ENCODE results near the gene TTLL10.
"Not testable (repeated sequence)": the region's sequence is repeated elsewhere in the genome, so short reads cannot be mapped to it uniquely, and the experiment has no call there.

TTLL10 gene

DNA sequence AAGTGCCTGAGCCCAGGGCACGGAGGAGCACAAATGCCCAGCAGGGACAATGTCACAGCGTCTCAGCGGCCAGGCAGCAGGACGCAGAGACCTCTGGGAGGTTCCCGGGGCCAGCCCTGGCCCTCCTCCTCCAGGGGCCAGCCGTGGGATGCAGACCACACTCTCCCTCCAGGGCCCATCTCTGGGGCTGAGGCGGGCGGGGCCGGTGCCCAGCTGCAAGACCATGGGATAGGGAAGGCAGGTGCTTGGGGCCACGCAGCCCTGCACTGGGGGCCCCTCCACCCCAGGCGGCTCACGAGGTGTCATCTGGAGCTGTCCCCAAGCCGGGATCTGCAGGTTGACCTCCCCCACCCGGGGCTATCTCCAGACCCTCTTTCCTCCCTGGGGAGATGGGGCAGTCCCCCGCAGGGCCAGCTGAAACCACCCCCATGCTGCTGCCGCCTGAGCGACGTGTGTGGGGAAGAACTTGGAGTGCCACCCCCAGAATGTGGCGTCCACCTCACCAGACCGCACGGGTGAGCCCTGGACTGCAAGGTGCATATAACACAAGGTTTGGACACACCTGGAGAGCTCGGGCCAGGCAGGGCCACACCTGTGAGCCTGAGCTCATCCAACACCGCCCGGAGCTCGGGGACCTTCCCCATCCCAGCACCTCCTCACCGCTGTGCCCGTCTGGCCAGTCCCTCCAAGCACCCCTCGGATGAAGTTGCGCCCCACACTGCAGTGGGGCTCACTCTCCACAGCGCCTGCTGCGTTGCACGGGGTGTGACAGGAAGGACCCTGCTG is 4.1 kb upstream of the TTLL10 start:
- no peaks in the 10 kb centered on the region for H3K36me3 ChIP-seq
- peaks cover 26 to 81% (median 56%) of the 10 kb centered on the region in 11 experiments for H3K27me3 ChIP-seq
- H3K9me3 ChIP-seq (replicated peaks in 1 of 11), result no peaks in the 10 kb centered on the region
- no peak overlapping the region for H3K27ac ChIP-seq
- no peak for TF ChIP-seq Cebpa-rat (IDR thresholded peaks at IDR 0.05)
- H3K4me2 ChIP-seq, result peak overlapping the region; percentile 53 to 99 (median 93); a peak in 21 of 22 replicates
- peaks cover 0 to 39% (median 14%) of the 10 kb centered on the region in 11 experiments; a peak in 10 of 22 replicates for H4K20me1 ChIP-seq
- H3K4me3 ChIP-seq, result no peak overlapping the region; a peak in 3 of 20 replicates
- peaks cover 35 to 97% (median 82%) of the 10 kb centered on the region in 10 experiments for H3K4me1 ChIP-seq
- H3K9ac ChIP-seq, result peak overlapping the region in 1 of 11 experiments; percentile 21; a peak in 2 of 22 replicates

DNA sequence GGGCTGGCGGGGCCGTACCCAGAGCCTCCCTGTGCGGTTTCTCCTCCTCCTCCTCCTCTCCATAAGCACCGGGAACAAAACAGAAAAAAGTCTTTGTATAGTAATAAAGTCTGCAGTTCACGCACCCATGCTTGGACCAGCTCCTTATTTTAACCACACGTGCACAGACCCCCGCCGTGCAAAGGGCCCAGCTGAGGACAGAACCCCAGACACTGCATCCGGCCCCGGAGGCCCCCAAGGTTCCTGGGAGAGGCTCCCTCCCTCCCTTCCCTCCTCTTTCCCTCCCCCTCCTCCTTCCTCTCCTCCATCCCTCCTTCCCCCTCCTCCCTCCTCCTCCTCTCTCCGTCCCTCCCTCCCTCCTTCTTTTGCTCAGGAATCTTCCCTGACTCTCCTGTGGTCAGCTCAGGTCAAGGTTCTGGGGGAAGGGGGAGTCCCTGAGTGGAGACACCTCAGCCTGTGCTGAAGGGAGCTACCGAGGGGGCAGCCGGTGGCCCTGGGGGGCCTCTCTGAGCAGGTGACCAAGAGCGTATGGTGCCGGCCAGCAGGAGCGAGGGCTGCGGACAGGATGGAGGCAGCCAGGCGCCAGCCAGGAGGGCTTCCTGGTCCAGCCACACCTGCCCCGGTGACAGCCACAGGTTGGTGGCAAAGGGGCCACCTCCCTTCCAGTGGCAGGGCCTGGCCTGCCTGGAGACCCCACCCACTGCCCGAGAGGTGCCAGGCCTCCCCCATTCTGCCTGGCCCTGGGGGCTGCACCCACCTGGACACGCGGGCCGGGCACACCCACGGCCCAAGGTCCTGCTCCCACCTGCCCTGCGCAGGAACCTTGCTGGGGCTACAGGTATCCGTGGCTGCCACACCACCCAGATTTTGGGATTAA is 3.2 kb upstream of the TTLL10 start:
- H3K4me1 ChIP-seq, result peaks cover 35 to 97% (median 82%) of the 10 kb centered on the region in 10 experiments
- no peak overlapping the region for H3K27ac ChIP-seq
- peak overlapping the region; percentile 53 to 99 (median 93) for H3K4me2 ChIP-seq
- no peak for TF ChIP-seq Cebpa-rat (IDR thresholded peaks at IDR 0.05)
- no peaks in the 10 kb centered on the region for H3K9me3 ChIP-seq (replicated peaks in 1 of 11)
- peaks cover 17 to 78% (median 48%) of the 10 kb centered on the region in 11 experiments for H3K27me3 ChIP-seq
- peaks cover 0 to 39% (median 14%) of the 10 kb centered on the region in 11 experiments; a peak in 10 of 22 replicates for H4K20me1 ChIP-seq
- peak overlapping the region in 2 of 11 experiments; percentile 21 to 60; a peak in 3 of 22 replicates for H3K9ac ChIP-seq
- H3K36me3 ChIP-seq, result no peaks in the 10 kb centered on the region
- H3K4me3 ChIP-seq, result no peak overlapping the region; a peak in 3 of 20 replicates

DNA sequence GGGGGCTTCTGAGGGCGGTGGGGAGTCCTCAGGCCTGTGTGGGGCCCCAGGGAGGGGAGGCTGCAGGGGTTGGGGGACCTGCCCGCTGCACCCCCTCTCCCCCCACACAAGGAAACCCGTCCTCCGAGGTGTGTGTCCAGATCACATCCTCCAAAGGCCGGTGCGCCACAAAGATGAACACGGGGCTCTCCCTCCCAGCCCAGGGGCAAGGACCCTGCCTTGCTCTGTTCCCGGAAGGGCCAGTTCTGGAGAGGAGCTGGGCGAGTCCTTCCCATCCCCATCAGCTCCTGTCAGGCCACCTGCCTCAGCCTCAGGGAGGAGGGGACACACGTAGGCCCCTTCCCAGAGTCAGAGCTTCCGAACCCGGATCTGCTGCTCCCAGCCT is 2.5 kb upstream of the TTLL10 start:
- Histone ChIP-seq H3K27me3 (peaks cover 11 to 78% (median 42%) of the 10 kb centered on the region in 11 experiments; a peak in 20 of 22 replicates), H3K4me2 (peak overlapping the region; percentile 76 to 99 (median 93))

DNA sequence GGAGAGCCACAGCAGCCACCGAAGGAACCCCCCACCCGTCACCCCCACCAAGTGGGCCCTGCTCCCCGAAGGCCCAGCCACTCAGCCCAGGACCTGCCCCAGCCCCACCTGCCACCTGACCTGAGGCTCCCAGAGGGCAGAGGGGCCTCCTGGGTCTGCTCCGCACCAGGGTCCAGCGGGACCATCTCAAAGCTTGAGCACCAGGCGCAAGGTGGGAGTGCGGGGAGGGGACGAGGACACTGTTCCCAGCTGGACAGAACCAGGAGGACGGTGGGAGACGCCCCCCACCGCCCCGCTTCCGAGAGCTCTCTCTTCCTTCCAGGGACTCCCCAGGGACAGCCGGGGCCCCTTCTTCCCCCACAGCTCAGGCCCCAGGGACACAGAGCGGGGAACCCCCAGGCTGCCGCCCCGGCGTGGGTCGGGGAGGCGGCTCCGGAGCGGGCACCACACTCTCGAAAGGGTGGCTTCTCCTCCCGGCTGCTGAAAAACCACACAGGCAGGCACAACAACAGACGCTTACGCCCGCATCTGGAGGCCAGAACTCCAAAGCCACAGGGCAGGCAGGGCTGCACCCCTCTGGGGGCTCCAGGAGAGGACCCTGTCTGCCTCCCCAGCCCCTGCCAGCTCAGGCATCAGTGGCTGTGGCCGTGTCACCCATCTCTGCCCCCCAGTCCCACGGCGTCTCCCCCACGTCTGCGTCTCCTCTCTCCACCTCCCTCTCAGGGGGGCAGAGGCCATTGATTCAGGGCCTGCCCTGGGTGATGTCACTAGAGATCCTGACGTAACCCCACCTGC is 1.9 kb upstream of the TTLL10 start:
- peak overlapping the region in 5 of 10 experiments; percentile 1 to 42 (median 29); a peak in 8 of 20 replicates for H3K4me3 ChIP-seq
- H3K27ac ChIP-seq, result peak overlapping the region in 3 of 11 experiments; percentile 6 to 28 (median 20); a peak in 4 of 22 replicates
- TF ChIP-seq Cebpa-rat (IDR thresholded peaks at IDR 0.05), result no peak
- H3K9me3 ChIP-seq (replicated peaks in 1 of 11), result no peaks in the 10 kb centered on the region
- peaks cover 0 to 43% (median 19%) of the 10 kb centered on the region in 11 experiments; a peak in 10 of 22 replicates for H4K20me1 ChIP-seq
- H3K36me3 ChIP-seq, result no peaks in the 10 kb centered on the region
- peak overlapping the region; percentile 76 to 99 (median 93) for H3K4me2 ChIP-seq
- H3K4me1 ChIP-seq, result peaks cover 35 to 98% (median 84%) of the 10 kb centered on the region in 10 experiments
- H3K27me3 ChIP-seq, result peaks cover 11 to 83% (median 47%) of the 10 kb centered on the region in 11 experiments; a peak in 20 of 22 replicates
- H3K9ac ChIP-seq, result peak overlapping the region; percentile 17 to 60 (median 44); a peak in 18 of 22 replicates

More for the DNA sequence above, 2.5 kb upstream of the TTLL10 start:
- Histone ChIP-seq H3K9me3 (replicated peaks in 1 of 11) (no peaks in the 10 kb centered on the region), H3K36me3 (no peaks in the 10 kb centered on the region), H3K27ac (no peak overlapping the region), H3K9ac (peak overlapping the region in 2 of 11 experiments; percentile 51 to 60; a peak in 3 of 22 replicates), H3K4me3 (peak overlapping the region in 1 of 10 experiments; percentile 42; a peak in 1 of 20 replicates), H4K20me1 (peaks cover 0 to 39% (median 19%) of the 10 kb centered on the region in 11 experiments; a peak in 10 of 22 replicates), H3K4me1 (peaks cover 35 to 97% (median 82%) of the 10 kb centered on the region in 10 experiments)
- no peak for TF ChIP-seq Cebpa-rat (IDR thresholded peaks at IDR 0.05)

DNA sequence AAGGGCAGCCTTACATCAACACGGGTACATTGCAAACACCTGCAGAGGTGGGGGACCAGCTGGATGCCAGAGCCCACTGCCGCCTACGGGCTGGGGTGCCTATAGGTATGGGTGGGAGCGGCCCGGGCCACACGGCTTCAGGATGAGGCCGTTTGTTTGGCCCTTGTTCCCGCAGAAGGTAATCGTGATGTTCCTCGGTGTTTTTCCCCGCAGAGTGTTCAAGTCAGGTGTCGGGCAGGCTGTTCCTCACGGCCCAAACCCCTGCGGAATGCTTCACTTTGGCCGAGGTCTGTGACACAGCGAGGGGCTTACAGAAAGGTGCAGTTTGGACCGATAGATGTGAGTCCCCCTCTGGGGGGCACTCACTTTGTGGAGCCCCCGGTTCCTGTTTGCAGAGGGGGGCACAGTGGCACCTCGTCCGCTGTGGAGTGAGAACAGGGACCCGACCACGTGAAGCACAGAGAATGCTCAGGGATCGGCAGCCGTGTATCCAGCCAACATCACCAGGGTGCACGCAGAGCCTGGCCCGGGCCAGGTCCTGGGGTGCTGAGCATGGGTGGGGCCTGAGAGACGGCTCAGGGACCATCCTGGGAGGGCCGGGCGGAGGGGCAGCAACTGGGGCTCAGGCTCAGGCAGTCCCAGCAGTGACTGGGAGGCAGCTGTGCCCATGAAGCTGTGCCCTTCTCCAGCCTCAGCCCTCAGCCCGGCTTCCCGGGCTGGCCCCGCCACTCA is 453 bp upstream of the TTLL10 start:
- Histone ChIP-seq H3K4me2 (peak overlapping the region in 10 of 11 experiments; percentile 5 to 99 (median 84); a peak in 18 of 22 replicates), H4K20me1 (peaks cover 0 to 43% (median 19%) of the 10 kb centered on the region in 11 experiments; a peak in 10 of 22 replicates), H3K27ac (no peak overlapping the region), H3K4me1 (peaks cover 35 to 100% (median 97%) of the 10 kb centered on the region in 10 experiments), H3K4me3 (no peak overlapping the region; a peak in 1 of 20 replicates), H3K36me3 (no peaks in the 10 kb centered on the region), H3K9ac (peak overlapping the region in 2 of 11 experiments; percentile 21 to 48; a peak in 2 of 22 replicates), H3K9me3 (replicated peaks in 1 of 11) (no peaks in the 10 kb centered on the region), H3K27me3 (peaks cover 11 to 98% (median 47%) of the 10 kb centered on the region in 11 experiments; a peak in 20 of 22 replicates)
- no peak for TF ChIP-seq Cebpa-rat (IDR thresholded peaks at IDR 0.05)

DNA sequence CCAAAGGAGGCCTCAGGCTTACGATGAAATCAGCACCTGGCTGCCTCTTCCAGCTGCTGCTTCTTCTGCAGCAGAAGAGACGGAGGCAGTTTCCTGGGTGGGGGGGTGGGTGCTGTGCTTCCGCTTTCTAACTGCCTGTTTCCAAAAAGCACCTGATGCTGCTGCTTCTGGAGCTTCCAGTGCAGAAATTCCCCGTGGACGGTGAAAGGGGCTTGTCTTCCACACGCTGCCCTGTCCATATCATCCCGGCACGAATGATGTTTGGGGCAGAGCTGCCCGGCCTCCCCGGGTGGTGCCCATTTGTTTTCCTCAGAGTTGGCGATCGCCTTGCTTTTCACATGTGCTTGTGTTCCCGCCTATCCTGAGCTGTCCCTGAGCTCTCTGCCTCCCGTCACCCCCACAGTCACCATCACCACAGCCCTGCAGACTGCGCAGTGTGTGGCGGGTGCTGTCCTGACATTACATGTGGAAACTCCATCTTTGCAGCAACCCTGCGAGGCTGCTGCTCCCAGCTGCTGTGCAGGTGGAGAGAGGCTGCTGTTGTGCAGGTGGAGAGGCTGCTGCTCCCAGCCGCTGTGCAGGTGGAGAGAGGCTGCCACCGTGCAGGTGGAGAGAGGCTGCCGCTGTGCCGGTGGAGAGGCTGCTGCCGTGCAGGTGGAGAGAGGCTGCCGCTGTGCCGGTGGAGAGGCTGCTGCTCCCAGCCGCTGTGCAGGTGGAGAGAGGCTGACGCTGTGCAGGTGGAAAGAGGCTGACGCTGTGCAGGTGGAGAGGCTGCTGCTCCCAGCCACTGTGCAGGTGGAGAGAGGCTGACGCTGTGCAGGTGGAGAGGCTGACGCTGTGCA is 1.8 kb downstream of the TTLL10 start:
- Histone ChIP-seq H3K4me1 (peaks cover 37 to 99% (median 95%) of the 10 kb centered on the region in 10 experiments), H3K4me2 (peak overlapping the region in 8 of 11 experiments; percentile 52 to 99 (median 94); a peak in 13 of 22 replicates), H4K20me1 (peaks cover 0 to 49% (median 20%) of the 10 kb centered on the region in 11 experiments; a peak in 13 of 22 replicates), H3K27me3 (peaks cover 0 to 96% (median 29%) of the 10 kb centered on the region in 11 experiments; a peak in 16 of 22 replicates), H3K27ac (no peak overlapping the region), H3K36me3 (no peaks in the 10 kb centered on the region), H3K4me3 (no peak overlapping the region), H3K9ac (no peak overlapping the region), H3K9me3 (replicated peaks in 1 of 11) (no peaks in the 10 kb centered on the region)
- no peak for TF ChIP-seq Cebpa-rat (IDR thresholded peaks at IDR 0.05)

DNA sequence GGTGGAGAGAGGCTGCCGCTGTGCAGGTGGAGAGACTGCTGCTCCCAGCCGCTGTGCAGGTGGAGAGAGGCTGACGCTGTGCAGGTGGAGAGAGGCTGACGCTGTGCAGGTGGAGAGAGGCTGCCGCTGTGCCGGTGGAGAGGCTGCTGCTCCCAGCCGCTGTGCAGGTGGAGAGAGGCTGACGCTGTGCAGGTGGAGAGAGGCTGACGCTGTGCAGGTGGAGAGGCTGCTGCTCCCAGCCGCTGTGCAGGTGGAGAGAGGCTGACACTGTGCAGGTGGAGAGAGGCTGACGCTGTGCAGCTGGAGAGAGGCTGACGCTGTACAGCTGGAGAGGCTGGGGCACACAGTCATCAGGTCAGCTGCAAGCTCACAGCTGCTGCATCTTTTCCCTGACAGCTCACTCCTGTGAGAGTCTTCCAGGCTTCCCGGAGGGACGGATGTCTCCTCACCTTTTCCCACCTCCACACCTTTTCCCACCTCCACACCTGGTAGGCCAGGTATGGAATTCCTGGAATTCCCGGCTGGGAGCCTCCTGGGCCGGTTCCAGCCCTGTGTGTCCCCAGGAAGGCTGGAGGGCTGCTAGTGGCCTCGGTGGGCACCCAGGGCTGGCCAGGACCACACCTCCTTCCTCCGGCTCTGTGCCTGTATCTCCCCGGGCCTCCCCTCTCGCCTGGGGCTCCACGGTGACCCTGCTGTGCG is 2.5 kb downstream of the TTLL10 start:
- not testable (repeated sequence) for H3K4me3 ChIP-seq; H3K36me3 ChIP-seq; H3K27ac ChIP-seq; H3K9ac ChIP-seq; H3K9me3 ChIP-seq (replicated peaks in 1 of 11)
- H3K4me2 ChIP-seq, result peak overlapping the region in 8 of 11 experiments; percentile 52 to 97 (median 94); a peak in 15 of 22 replicates
- H3K27me3 ChIP-seq, result peaks cover 0 to 88% (median 21%) of the 10 kb centered on the region in 11 experiments; a peak in 15 of 22 replicates
- H4K20me1 ChIP-seq, result peaks cover 0 to 41% (median 15%) of the 10 kb centered on the region in 11 experiments; a peak in 13 of 22 replicates
- peaks cover 29 to 96% (median 90%) of the 10 kb centered on the region in 10 experiments for H3K4me1 ChIP-seq
